ENCODE results near the gene ENTPD1. TPM values are rescaled to one million over a fixed set of nuclear protein-coding genes. Genes with fewer than 3 reads are reported as not detected.

ENTPD1 gene
- total RNA-seq, 2 experiments from 2014 or later, result 2.5 to 2.8 TPM

- Mint-ChIP-seq H3K9me3 (peaks cover 3% of the 10 kb centered on the region), H3K36me3 (no peaks in the 10 kb centered on the region), H3K27me3 (peaks cover 8% of the 10 kb centered on the region), H3K27ac (no peak overlapping the region), H3K4me3 (no peak overlapping the region), H3K4me1 (ENCODE audit: low read depth) (no peaks in the 10 kb centered on the region)
- POLR2A ChIA-PET, result no interaction called here
- CTCF ChIA-PET, result interaction anchor here (1.0 kb wide), 1 partner anchor 46 kb away, joined by 3 read pairs; the partner anchor contains the start of gene TCTN3
- peak; percentile 14 for DNase-seq
- intact Hi-C loops (cut with micrococcal nuclease), result no loop called here
These were observed 16.9 kb upstream of the ENTPD1 start for GRCh38 chr10:95739056-95739455.

DNA sequence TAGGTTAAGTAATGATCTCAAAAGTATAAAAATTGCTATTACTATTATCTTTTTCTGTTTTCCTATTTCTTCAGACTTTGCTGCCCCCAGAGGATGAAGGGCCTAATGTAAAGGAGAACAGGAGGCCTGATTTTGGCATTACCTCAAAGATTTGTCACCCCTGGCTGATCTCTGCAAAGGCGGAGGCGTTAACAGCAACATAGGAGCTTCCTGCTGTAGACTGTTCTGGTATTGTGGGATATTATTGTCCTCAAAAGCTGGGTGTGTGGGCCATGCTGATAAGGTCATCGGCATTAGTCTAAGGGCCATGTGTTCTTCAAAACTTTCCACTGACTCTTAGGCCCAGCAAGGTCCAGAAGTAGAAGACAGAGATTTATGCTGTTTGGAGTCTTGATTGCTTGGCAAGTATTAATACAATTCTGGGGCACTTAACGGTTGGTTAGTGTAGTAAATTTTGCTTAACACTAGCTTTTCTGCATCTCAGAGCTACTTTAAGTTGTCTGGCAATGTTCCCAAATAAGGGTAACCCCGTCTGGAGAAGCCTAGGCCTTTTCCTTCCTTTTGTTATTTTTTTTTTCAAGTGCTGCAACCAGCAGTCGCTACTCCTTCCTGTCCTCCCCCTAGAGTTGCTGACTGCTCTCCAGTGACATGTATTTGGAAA, 14.0 kb upstream of the ENTPD1 start:
- intact Hi-C loops (cut with micrococcal nuclease), result no loop called here
- Mint-ChIP-seq H3K27ac (no peak overlapping the region), H3K36me3 (no peaks in the 10 kb centered on the region), H3K4me1 (ENCODE audit: low read depth) (no peaks in the 10 kb centered on the region), H3K27me3 (peaks cover 6% of the 10 kb centered on the region), H3K4me3 (no peak overlapping the region), H3K9me3 (peaks cover 2% of the 10 kb centered on the region)
- no peak for DNase-seq
- ChIA-PET POLR2A (no interaction called here), CTCF (interaction anchor here (0.7 kb wide), 1 partner anchor 18 kb away, joined by 3 read pairs; no protein-coding TSS in a partner anchor)

- no peak for DNase-seq
- ChIA-PET POLR2A (no interaction called here), CTCF (no interaction called here)
- peaks cover 2% of the 10 kb centered on the region for H3K9me3 Mint-ChIP-seq
- H3K4me1 Mint-ChIP-seq (ENCODE audit: low read depth), result no peaks in the 10 kb centered on the region
- no peak overlapping the region for H3K27ac Mint-ChIP-seq
- no peaks in the 10 kb centered on the region for H3K36me3 Mint-ChIP-seq
- no peak overlapping the region for H3K4me3 Mint-ChIP-seq
- intact Hi-C loops (cut with micrococcal nuclease), result no loop called here
- H3K27me3 Mint-ChIP-seq, result peaks cover 5% of the 10 kb centered on the region
These were observed 13.5 kb upstream of the ENTPD1 start for GRCh38 chr10:95742485-95742884.

GRCh38 chr10:95742962-95743535, 12.9 kb upstream of the ENTPD1 start:
- Mint-ChIP-seq H3K9me3 (peaks cover 2% of the 10 kb centered on the region), H3K27me3 (peaks cover 2% of the 10 kb centered on the region), H3K36me3 (no peaks in the 10 kb centered on the region), H3K4me1 (ENCODE audit: low read depth) (no peaks in the 10 kb centered on the region), H3K27ac (no peak overlapping the region), H3K4me3 (no peak overlapping the region)
- intact Hi-C loops (cut with micrococcal nuclease), result no loop called here
- ChIA-PET CTCF (no interaction called here), POLR2A (no interaction called here)
- no peak for DNase-seq

DNA sequence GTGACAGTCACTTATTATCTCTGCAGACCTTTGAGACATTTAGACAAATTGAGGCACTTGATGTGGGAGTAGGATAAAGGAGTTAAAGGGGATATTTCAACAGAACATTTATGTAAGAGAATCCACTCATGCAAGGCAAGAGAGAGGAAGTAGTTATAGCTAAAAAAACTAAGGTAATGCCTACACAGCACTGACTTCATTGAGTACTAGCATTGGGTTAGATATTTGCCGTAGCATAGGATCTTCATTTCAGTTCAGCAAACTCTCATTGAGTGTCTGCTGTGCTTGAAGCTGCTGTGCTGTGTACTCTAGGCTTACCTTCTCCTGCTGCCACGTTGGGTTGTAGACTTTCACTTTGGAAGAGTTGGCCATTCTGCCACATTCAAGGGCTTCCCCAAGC, 10.5 kb upstream of the ENTPD1 start:
- intact Hi-C loops (cut with micrococcal nuclease), result no loop called here
- H3K27ac Mint-ChIP-seq, result no peak overlapping the region
- POLR2A ChIA-PET, result no interaction called here
- H3K9me3 Mint-ChIP-seq, result peaks cover 2% of the 10 kb centered on the region
- no peaks in the 10 kb centered on the region for H3K27me3 Mint-ChIP-seq
- CTCF ChIA-PET, result interaction anchor here (1.0 kb wide), 2 partner anchors 12 to 52 kb away, joined by 3 read pairs; partner anchors contain the start of gene TCTN3
- DNase-seq, result no peak
- H3K4me3 Mint-ChIP-seq, result no peak overlapping the region
- H3K4me1 Mint-ChIP-seq (ENCODE audit: low read depth), result no peaks in the 10 kb centered on the region
- no peaks in the 10 kb centered on the region for H3K36me3 Mint-ChIP-seq

GRCh38 chr10:95748349-95748748, 7.6 kb upstream of the ENTPD1 start:
- no peak for DNase-seq
- POLR2A ChIA-PET, result no interaction called here
- Mint-ChIP-seq H3K27me3 (peaks cover 5% of the 10 kb centered on the region), H3K27ac (no peak overlapping the region), H3K9me3 (peaks cover 2% of the 10 kb centered on the region), H3K4me1 (ENCODE audit: low read depth) (no peaks in the 10 kb centered on the region), H3K4me3 (no peak overlapping the region), H3K36me3 (no peaks in the 10 kb centered on the region)
- CTCF ChIA-PET, result no interaction called here
- intact Hi-C loops (cut with micrococcal nuclease), result no loop called here

DNA sequence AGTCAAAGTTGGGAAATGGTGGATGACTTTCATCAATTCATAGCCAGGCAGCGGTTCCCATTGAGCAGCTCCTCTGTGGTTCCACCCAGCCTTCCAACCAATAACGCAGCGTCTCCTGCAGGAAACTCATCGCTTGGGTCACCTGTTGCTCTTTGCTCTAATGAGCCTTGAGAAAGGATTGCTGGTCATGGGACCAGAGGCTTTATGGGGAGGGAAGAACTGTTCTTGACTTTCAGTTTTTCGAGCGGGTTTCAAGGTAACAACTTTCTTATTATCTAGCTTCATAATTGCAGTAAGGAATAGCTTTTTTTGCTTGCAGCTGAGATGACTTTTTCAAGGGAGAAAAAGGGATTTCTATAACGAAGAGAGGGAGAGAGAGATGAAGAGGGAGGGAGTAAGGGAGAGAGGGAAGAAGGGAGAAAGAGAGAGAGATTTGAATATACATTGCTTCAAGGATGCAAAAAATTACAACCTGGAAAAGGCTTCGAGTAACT, 405 bp upstream of the ENTPD1 start:
- POLR2A ChIA-PET, result no interaction called here
- Mint-ChIP-seq H3K27me3 (peaks cover 28% of the 10 kb centered on the region), H3K4me3 (peak overlapping the region; percentile 42), H3K36me3 (no peaks in the 10 kb centered on the region), H3K4me1 (ENCODE audit: low read depth) (peaks cover 15% of the 10 kb centered on the region), H3K9me3 (no peaks in the 10 kb centered on the region), H3K27ac (no peak overlapping the region)
- no peak for DNase-seq
- intact Hi-C loops (cut with micrococcal nuclease), result no loop called here
- CTCF ChIA-PET, result interaction anchor here (0.6 to 1.4 kb wide), 4 partner anchors 27 to 86 kb away, joined by 3 to 9 read pairs (median 4); partner anchors contain the start of gene TCTN3

- intact Hi-C loops (cut with micrococcal nuclease), result no loop called here
- peaks cover 23% of the 10 kb centered on the region for H3K27me3 Mint-ChIP-seq
These were observed 1.1 kb downstream of the ENTPD1 start for GRCh38 chr10:95756809-95757684.

DNA sequence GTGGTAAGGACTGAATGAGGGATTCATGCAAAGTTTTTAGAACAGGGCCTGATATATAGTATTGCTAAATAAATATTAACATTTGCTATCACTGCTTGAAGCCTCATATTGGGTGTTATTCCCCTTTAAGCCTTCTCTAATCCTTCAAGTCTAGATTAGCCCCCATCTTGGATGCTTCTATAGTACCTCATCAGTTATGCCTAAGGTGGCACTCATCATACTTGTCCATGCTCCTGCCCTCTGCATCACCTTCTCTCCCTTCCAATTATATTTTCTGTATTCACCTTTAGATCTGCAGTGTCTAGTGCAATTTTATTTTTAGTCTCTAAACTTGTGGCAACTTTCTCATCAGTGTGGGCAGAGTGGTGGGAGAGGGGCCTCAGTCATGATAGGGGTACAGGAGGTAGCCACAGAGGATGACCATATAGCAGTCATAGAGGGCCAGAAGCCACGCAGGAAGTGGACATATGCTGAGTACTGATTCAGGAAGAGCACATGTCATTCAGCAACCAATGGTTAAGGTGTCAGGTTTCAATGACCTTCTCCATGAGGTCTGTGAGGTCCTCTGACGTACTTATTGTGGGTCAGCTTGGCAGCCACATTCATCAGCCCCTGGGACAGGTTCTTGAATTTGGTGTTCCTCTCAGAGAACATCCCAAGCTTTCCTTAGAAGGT, 2.5 kb downstream of the ENTPD1 start:
- Mint-ChIP-seq H3K36me3 (no peaks in the 10 kb centered on the region), H3K4me1 (ENCODE audit: low read depth) (peaks cover 18% of the 10 kb centered on the region), H3K27ac (peak overlapping the region; percentile 18), H3K9me3 (no peaks in the 10 kb centered on the region), H3K27me3 (peaks cover 23% of the 10 kb centered on the region), H3K4me3 (no peak overlapping the region)
- ChIA-PET POLR2A (no interaction called here), CTCF (interaction anchor here (0.9 to 1.3 kb wide), 4 partner anchors 65 to 83 kb away, joined by 3 read pairs; partner anchors contain the start of gene TCTN3)
- DNase-seq, result peak; percentile 20
- intact Hi-C loops (cut with micrococcal nuclease), result loop anchor here (1.0 to 2.0 kb wide), 2 partner anchors 32 to 74 kb away; no protein-coding TSS in a partner anchor

More at GRCh38 chr10:95756809-95757684, 1.1 kb downstream of the ENTPD1 start:
- ChIA-PET CTCF (interaction anchor here (0.6 to 1.2 kb wide), 5 partner anchors 12 to 85 kb away, joined by 3 to 7 read pairs (median 3); no protein-coding TSS in a partner anchor), POLR2A (no interaction called here)
- no peak for DNase-seq
- Mint-ChIP-seq H3K36me3 (no peaks in the 10 kb centered on the region), H3K9me3 (no peaks in the 10 kb centered on the region), H3K27ac (no peak overlapping the region), H3K4me3 (peak overlapping the region; percentile 27), H3K4me1 (ENCODE audit: low read depth) (peaks cover 18% of the 10 kb centered on the region)

- H3K27me3 Mint-ChIP-seq, result peaks cover 22% of the 10 kb centered on the region
- POLR2A ChIA-PET, result no interaction called here
- H3K4me3 Mint-ChIP-seq, result no peak overlapping the region
- H3K4me1 Mint-ChIP-seq (ENCODE audit: low read depth), result peaks cover 18% of the 10 kb centered on the region
- intact Hi-C loops (cut with micrococcal nuclease), result loop anchor here (2.0 kb wide), 1 partner anchor 31 kb away; no protein-coding TSS in a partner anchor
- CTCF ChIA-PET, result interaction anchor here (0.9 to 1.3 kb wide), 4 partner anchors 18 to 82 kb away, joined by 3 to 5 read pairs (median 3); partner anchors contain the start of gene TCTN3
- H3K36me3 Mint-ChIP-seq, result no peaks in the 10 kb centered on the region
- no peaks in the 10 kb centered on the region for H3K9me3 Mint-ChIP-seq
- no peak for DNase-seq
- H3K27ac Mint-ChIP-seq, result peak overlapping the region; percentile 36
These were observed 3.4 kb downstream of the ENTPD1 start for GRCh38 chr10:95759233-95759826.

GRCh38 chr10:95761939-95762492, 6.1 kb downstream of the ENTPD1 start:
- Mint-ChIP-seq H3K9me3 (no peaks in the 10 kb centered on the region), H3K36me3 (no peaks in the 10 kb centered on the region), H3K27me3 (peaks cover 6% of the 10 kb centered on the region), H3K27ac (peak overlapping the region; percentile 39), H3K4me1 (ENCODE audit: low read depth) (peaks cover 9% of the 10 kb centered on the region), H3K4me3 (no peak overlapping the region)
- intact Hi-C loops (cut with micrococcal nuclease), result no loop called here
- DNase-seq, result no peak
- ChIA-PET CTCF (no interaction called here), POLR2A (no interaction called here)
